Measurements from ENCODE around the gene SUPT4H1.
"Not testable (repeated sequence)": the region's sequence is repeated elsewhere in the genome, so short reads cannot be mapped to it uniquely, and the experiment has no call there.

The SUPT4H1 gene

GRCh38 chr17:58362368-58363014 is 10.5 kb upstream of the SUPT4H1 start:
- DNase-seq: no peak

GRCh38 chr17:58360296-58361063 is 8.5 kb upstream of the SUPT4H1 start:
- DNase-seq: no peak

GRCh38 chr17:58358408-58359172 is 6.6 kb upstream of the SUPT4H1 start:
- no peak for DNase-seq

- no peak for DNase-seq
Observed at GRCh38 chr17:58357312-58358297, 5.6 kb upstream of the SUPT4H1 start.

GRCh38 chr17:58356231-58356630 is 4.2 kb upstream of the SUPT4H1 start:
- DNase-seq: no peak

GRCh38 chr17:58354541-58355216 is 2.7 kb upstream of the SUPT4H1 start:
- no peak for DNase-seq

GRCh38 chr17:58353389-58353825 is 1.4 kb upstream of the SUPT4H1 start:
- DNase-seq: no peak

GRCh38 chr17:58352596-58353388 is 791 bp upstream of the SUPT4H1 start:
- no peak for DNase-seq

- no peak for DNase-seq
Observed at GRCh38 chr17:58351182-58351581, 819 bp downstream of the SUPT4H1 start.

DNA sequence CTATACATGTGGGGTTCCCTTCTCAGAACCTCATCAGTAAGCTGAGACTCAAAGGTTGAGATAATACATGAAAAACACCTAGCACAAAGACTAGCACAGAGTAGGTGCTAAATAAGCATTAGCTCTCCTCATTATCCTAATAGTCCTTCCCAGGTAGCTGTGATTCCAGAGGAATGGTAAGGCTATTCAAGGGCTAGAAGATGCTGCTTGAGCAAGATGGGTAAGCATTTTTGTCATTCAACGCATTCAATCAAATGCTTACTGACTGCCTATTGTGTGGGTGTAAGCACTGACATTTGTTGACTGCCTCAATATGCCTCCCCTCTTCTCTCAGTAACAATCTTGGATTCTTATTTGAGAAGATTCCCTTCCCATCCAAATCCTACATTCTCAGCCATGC is 4.0 kb downstream of the SUPT4H1 start:
- DNase-seq: no peak

- DNase-seq: no peak
Observed at GRCh38 chr17:58345500-58345899, 6.5 kb downstream of the SUPT4H1 start.

DNA sequence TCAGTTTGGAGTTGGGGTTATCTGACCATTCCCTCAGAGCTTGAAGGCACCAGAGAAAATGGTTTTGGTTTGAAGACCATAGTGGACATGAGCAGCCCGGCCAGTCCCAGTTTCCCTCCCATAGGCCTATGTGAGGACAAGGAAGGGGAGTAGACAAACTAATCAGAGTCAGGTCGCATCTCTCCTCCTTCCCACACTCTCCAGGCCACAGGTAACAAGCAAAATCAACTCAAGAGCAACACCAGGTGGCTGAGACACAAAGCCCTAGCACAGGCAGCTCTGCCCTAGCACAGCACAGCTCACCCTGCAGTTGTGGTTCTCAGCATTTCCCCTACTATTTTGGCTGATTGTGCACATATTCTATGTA is 7.2 kb downstream of the SUPT4H1 start:
- no peak for DNase-seq

- DNase-seq: no peak
Observed at GRCh38 chr17:58344047-58344790, 7.8 kb downstream of the SUPT4H1 start.

DNA sequence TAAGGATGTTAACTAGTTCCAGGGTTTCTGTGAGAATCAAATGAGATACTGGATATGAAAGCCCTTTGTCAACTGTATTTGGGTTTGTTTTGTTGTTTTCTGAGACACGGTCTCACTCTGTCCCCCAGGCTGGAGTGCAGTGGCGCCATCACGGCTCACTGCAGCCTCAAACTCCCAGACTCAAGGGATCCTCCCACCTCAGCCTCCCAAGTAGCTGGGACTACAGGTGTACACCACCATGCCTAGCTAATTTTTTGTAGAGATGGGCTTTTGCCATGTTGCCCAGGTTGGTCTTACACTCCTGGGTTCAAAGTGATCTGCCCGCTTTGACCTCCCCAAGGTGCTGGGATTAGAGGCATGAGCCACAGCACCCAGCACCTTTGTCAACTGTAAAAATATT is 8.9 kb downstream of the SUPT4H1 start:
- DNase-seq: no peak

DNA sequence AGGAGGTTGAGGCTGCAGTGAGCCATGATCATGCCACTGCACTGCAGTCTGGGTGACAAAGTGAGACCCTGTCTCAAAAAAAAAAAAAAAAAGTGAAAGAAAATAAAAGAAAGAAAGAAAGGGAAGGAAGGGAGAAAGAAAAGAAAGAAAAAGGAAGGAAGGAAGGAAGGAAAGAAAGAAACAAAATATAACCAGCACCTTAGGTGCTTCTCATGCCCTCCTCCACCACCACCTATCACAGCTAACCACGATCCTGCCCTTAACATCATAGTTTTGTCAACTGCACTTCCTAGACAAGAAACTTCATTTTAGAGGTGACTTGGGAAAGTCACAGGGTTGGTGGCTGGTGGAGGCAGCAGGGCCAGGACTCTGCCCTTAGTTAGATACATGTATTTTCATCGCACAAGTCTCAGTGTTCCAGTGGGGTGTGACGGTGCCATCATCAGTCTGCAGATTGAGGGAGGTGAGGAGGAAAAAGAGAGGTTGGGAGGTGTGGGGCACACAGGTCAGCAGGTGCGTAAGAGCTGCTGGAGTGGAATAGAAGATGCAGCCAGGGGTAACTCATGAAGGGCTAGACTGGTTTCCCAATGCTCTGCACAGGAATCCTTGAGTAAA is 10.0 kb downstream of the SUPT4H1 start:
- no peak for DNase-seq

- DNase-seq: not testable (repeated sequence)
Observed at GRCh38 chr17:58341136-58341860, 10.7 kb downstream of the SUPT4H1 start.

DNA sequence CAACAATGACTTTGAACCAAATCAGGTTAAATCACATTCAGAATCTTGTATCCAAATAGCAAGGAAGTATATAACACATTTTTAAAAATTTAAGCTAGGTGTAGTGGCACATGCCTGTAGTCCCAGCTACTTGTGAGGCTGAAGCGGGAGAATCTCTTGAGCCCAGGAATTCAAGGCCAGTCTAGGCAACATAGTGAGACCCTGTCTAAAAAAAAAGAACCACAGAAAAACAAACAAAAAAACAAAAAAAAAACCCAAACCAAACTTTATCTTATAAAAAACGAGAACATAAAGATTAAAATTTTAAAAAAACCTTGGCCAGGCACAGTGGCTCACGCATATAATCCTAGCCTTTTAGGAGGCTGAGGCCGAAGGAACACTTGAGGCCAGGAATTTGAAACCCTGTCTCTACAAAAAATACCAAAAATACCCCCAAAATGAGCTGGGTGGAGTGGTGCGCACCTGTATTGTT is 11.6 kb downstream of the SUPT4H1 start:
- no peak for DNase-seq

- DNase-seq: no peak
Observed at GRCh38 chr17:58339755-58340404, 12.1 kb downstream of the SUPT4H1 start.

Measured in NCI-H510A (cell line).